HCT116 (cell line): Measurements from ENCODE around the gene PPP1R10. TPM values are rescaled to one million over a fixed set of nuclear protein-coding genes. Genes with fewer than 3 reads are reported as not detected.

ENCODE experiments used
- ATAC-seq: fragments of 200-7000 bp; cut with Tn5 transposase; 2 replicates; pipeline ENCODE4 v1.9.1; 2020; ENCODE audit warnings: mild to moderate bottlenecking, moderate library complexity
- BruUV-seq: library from RNA; stranded (reverse); fragments of 400-500 nt; replicated peaks from 2 replicates; lab custom pipeline; 2021; lab: Mats Ljungman, UMichigan
- CTCF ChIA-PET: fragments of 300-600 bp; sonication (Branson Sonifier 250); formaldehyde crosslinking; loops from one replicate; lab custom pipeline; 2021; ENCODE audit warnings: antibody characterized with exemption; lab: Charles Lee
- POLR2A ChIA-PET: fragments of 300-600, 350-600 bp; sonication (Branson Sonifier 250); formaldehyde crosslinking; loops from one replicate; lab custom pipeline; 2021; ENCODE audit warnings: antibody characterized with exemption; lab: Charles Lee
- RAD21 ChIA-PET, 2 experiments: fragments of 300-600 bp; sonication (Branson Sonifier 250); formaldehyde crosslinking; loops; one replicate each; lab custom pipeline; 2023; ENCODE audit warnings: low total read pairs in 2 of 2; ENCODE audit not compliant: uncharacterized antibody in 2 of 2, unreplicated experiment in 2 of 2, low non-redundant PET in 1 of 2; lab: Charles Lee
- DNase-seq: peaks from one replicate; pipeline ENCODE4 v3.0.0-alpha.2; 2010; ENCODE audit warnings: low read depth, low spot score
- H2AFZ ChIP-seq: fragments of 200-600 bp; shearing (Covaris generic), sonication (generic); 2 replicates; pipeline ENCODE4 v1.6.1; 2017; ENCODE audit warnings: low read depth, mixed run types, mixed read lengths, antibody characterized with exemption, low read length; ENCODE audit not compliant: poor library complexity, severe bottlenecking
- H3K27ac ChIP-seq: 2 replicates; pipeline ENCODE4 v1.5.1; 2012; ENCODE audit warnings: low read depth, low read length
- H3K27me3 ChIP-seq: fragments of 200-600 bp; sonication (generic); 2 replicates; pipeline ENCODE4 v1.6.1; 2016; ENCODE audit warnings: mixed run types, low read length, mixed read lengths; ENCODE audit not compliant: insufficient read depth
- H3K36me3 ChIP-seq, 2 experiments: fragments of 200-500 bp in 1 of 2; fragments of 200-600 bp in 1 of 2; sonication (Bioruptor generic) in 1 of 2; sonication (generic) in 1 of 2; 2 replicates each; pipeline versions ENCODE4 v1.5.1 to v1.6.1; 2014 to 2016; ENCODE audit warnings: low read length in 2 of 2, inconsistent platforms in 1 of 2, mixed read lengths in 1 of 2, mixed run types in 1 of 2; ENCODE audit not compliant: insufficient read depth in 2 of 2, control insufficient read depth in 1 of 2
- H3K4me1 ChIP-seq, 2 experiments: fragments of 200-600 bp in 1 of 2; sonication (generic) in 1 of 2; 2 replicates each; pipeline versions ENCODE4 v1.5.1 to v1.6.1; 2012 to 2017; ENCODE audit warnings: low read length in 2 of 2, inconsistent platforms in 1 of 2, mild to moderate bottlenecking in 1 of 2, mixed read lengths in 1 of 2, mixed run types in 1 of 2, moderate library complexity in 1 of 2; ENCODE audit not compliant: insufficient read depth in 2 of 2, control insufficient read depth in 1 of 2
- H3K4me2 ChIP-seq: fragments of 200-600 bp; sonication (generic); 2 replicates; pipeline ENCODE4 v1.6.1; 2017; ENCODE audit warnings: mixed run types, low read length, mixed read lengths
- H3K4me3 ChIP-seq, 2 experiments: fragments of 200-600 bp in 1 of 2; sonication (generic) in 1 of 2; replicated peaks in 1 of 2; 2 replicates each; pipeline ENCODE4 v1.5.1; 2011 to 2016; ENCODE audit warnings: low read length in 2 of 2, control low read depth in 1 of 2, low read depth in 1 of 2, mild to moderate bottlenecking in 1 of 2, mixed read lengths in 1 of 2, mixed run types in 1 of 2
- H3K79me2 ChIP-seq: fragments of 200-600 bp; sonication (generic); 2 replicates; pipeline ENCODE4 v1.6.1; 2017; ENCODE audit warnings: mild to moderate bottlenecking, mixed run types, low read length, moderate library complexity, mixed read lengths; ENCODE audit not compliant: insufficient read depth
- H3K9ac ChIP-seq: fragments of 200-600 bp; sonication (generic); 2 replicates; pipeline ENCODE4 v1.6.1; 2016; ENCODE audit warnings: low read length, mixed read lengths
- H3K9me2 ChIP-seq: fragments of 200-600 bp; sonication (generic), shearing (Covaris generic); 2 replicates; pipeline ENCODE4 v1.6.1; 2017; ENCODE audit warnings: mixed run types, mild to moderate bottlenecking, moderate library complexity; ENCODE audit not compliant: insufficient read depth
- H3K9me3 ChIP-seq, 2 experiments: fragments of 200-500 bp in 1 of 2; fragments of 200-600 bp in 1 of 2; sonication (Bioruptor generic) in 1 of 2; sonication (generic) in 1 of 2; 2 replicates each; pipeline ENCODE4 v1.6.1; 2014 to 2017; ENCODE audit warnings: low read length in 2 of 2, mixed read lengths in 2 of 2, inconsistent platforms in 1 of 2, low read depth in 1 of 2, mild to moderate bottlenecking in 1 of 2, mixed run types in 1 of 2, moderate library complexity in 1 of 2; ENCODE audit not compliant: control insufficient read depth in 1 of 2, insufficient read depth in 1 of 2
- H4K20me1 ChIP-seq: fragments of 200-600 bp; sonication (generic), shearing (Covaris generic); 2 replicates; pipeline ENCODE4 v1.6.1; 2017; ENCODE audit warnings: mixed run types, mild to moderate bottlenecking, moderate library complexity; ENCODE audit not compliant: insufficient read depth
- ATF3 ChIP-seq: IDR thresholded peaks from 2 replicates; pipeline ENCODE4 v1.6.1; 2012
- CEBPB ChIP-seq: IDR thresholded peaks from 2 replicates; pipeline ENCODE4 v1.6.1; 2012; ENCODE audit warnings: low read depth
- EGR1 ChIP-seq: IDR thresholded peaks from 2 replicates; pipeline ENCODE4 v1.6.1; 2012; ENCODE audit warnings: low read depth
- ELF1 ChIP-seq: IDR thresholded peaks from 2 replicates; pipeline ENCODE4 v1.6.1; 2012; ENCODE audit warnings: low read depth, borderline replicate concordance
- EZH2 ChIP-seq: fragments of 200-600 bp; sonication (generic); IDR thresholded peaks from 2 replicates; pipeline ENCODE4 v1.6.1; 2017; ENCODE audit warnings: antibody characterized with exemption, mixed run types
- EZH2phosphoT487 ChIP-seq: fragments of 200-600 bp; IDR thresholded peaks from 2 replicates; pipeline ENCODE4 v1.6.1; 2018; ENCODE audit warnings: antibody characterized with exemption, borderline replicate concordance
- FOSL1 ChIP-seq: IDR thresholded peaks from 2 replicates; pipeline ENCODE4 v1.6.1; 2012; ENCODE audit warnings: low read depth
- JUND ChIP-seq: IDR thresholded peaks from 2 replicates; pipeline ENCODE4 v1.6.1; 2012
- POLR2A ChIP-seq: IDR thresholded peaks from 2 replicates; pipeline ENCODE4 v1.7.0; 2011; ENCODE audit warnings: borderline replicate concordance; ENCODE audit not compliant: insufficient read depth, insufficient read length; ENCODE audit errors: extremely low read depth
- POLR2AphosphoS5 ChIP-seq: IDR thresholded peaks from 2 replicates; pipeline ENCODE4 v1.6.1; 2011; ENCODE audit warnings: mild to moderate bottlenecking, low read depth, low read length, moderate library complexity
- RAD21 ChIP-seq: IDR thresholded peaks from 2 replicates; pipeline ENCODE4 v1.6.1; 2012; ENCODE audit warnings: low read depth, mild to moderate bottlenecking
- REST ChIP-seq: IDR thresholded peaks from 2 replicates; pipeline ENCODE4 v1.6.1; 2012; ENCODE audit warnings: low read depth
- SIN3A ChIP-seq: IDR thresholded peaks from 2 replicates; pipeline ENCODE4 v1.6.1; 2012; ENCODE audit warnings: low read depth
- SP1 ChIP-seq: IDR thresholded peaks from 2 replicates; pipeline ENCODE4 v1.6.1; 2012; ENCODE audit warnings: low read depth
- SRF ChIP-seq: IDR thresholded peaks from 2 replicates; pipeline ENCODE4 v1.6.1; 2012; ENCODE audit warnings: low read depth
- TCF7L2 ChIP-seq: IDR thresholded peaks from 2 replicates; pipeline ENCODE4 v1.7.0; 2011; ENCODE audit warnings: borderline replicate concordance, inconsistent platforms; ENCODE audit not compliant: insufficient read depth, insufficient read length; ENCODE audit errors: extremely low read depth
- YY1 ChIP-seq: IDR thresholded peaks from 2 replicates; pipeline ENCODE4 v1.6.1; 2011; ENCODE audit warnings: low read length, low read depth, moderate library complexity, mild to moderate bottlenecking; ENCODE audit not compliant: insufficient replicate concordance; ENCODE audit errors: extremely low read depth
- ZBTB33 ChIP-seq: IDR thresholded peaks from 2 replicates; pipeline ENCODE4 v1.6.1; 2011; ENCODE audit warnings: mild to moderate bottlenecking, low read length, moderate library complexity; ENCODE audit not compliant: insufficient replicate concordance; ENCODE audit errors: extremely low read depth
- ZFX ChIP-seq: fragments of 450-650 bp; IDR thresholded peaks from 2 replicates; pipeline ENCODE4 v1.6.1; 2017
- intact Hi-C: fragments of 100-400 bp; cut with micrococcal nuclease; formaldehyde crosslinking; loops from 2 replicates; pipeline ENCODE4 v1.10.0; 2022
- total RNA-seq: library from RNA; stranded (reverse); gene quantifications from one replicate; pipeline ENCODE4 v1.2.1, GENCODE V29; 2021; ENCODE audit not compliant: unreplicated experiment

PPP1R10 gene
- total RNA-seq, 1 experiment from 2014 or later, result 104 TPM

- H3K36me3 ChIP-seq, result peaks cover 63 to 73% of the 10 kb centered on the region in 2 experiments
- no peak for TF ChIP-seq ZBTB33
- TF ChIP-seq REST, result no peak
- TF ChIP-seq EZH2phosphoT487, result no peak
- TF ChIP-seq ZFX, result no peak
- TF ChIP-seq CEBPB, result no peak
- no peak for TF ChIP-seq SRF
- TF ChIP-seq EZH2, result no peak
- no peak for TF ChIP-seq SIN3A
- TF ChIP-seq SP1, result no peak
- TF ChIP-seq JUND, result no peak
- no peak for TF ChIP-seq RAD21
- no peak for TF ChIP-seq ATF3
- TF ChIP-seq ELF1, result no peak
- no peak for TF ChIP-seq FOSL1
- no peak for TF ChIP-seq POLR2AphosphoS5
- TF ChIP-seq TCF7L2, result no peak
- no peak for TF ChIP-seq POLR2A
- TF ChIP-seq EGR1, result no peak
- no peak for TF ChIP-seq YY1
- no peaks in the 10 kb centered on the region for H3K9me3 ChIP-seq
- no peak overlapping the region for H3K4me2 ChIP-seq
- no peak overlapping the region for H2AFZ ChIP-seq
- no peak overlapping the region for H3K27ac ChIP-seq
- BruUV-seq, result no TSS peak
- intact Hi-C loops, result no loop called here
- ATAC-seq (no peak), DNase-seq (no peak)
- no peaks in the 10 kb centered on the region for H4K20me1 ChIP-seq
- ChIA-PET POLR2A (interaction anchor here (1.7 kb wide), 1 partner anchor 9 kb away, joined by 4 read pairs; no protein-coding TSS in a partner anchor), RAD21 (no interaction called here), CTCF (no interaction called here)
- H3K9me2 ChIP-seq, result no peaks in the 10 kb centered on the region
- H3K27me3 ChIP-seq, result no peaks in the 10 kb centered on the region
- no peak overlapping the region for H3K9ac ChIP-seq
- H3K79me2 ChIP-seq, result peaks cover 10% of the 10 kb centered on the region; the same call in 1 of the 2 replicates
- no peak overlapping the region for H3K4me3 ChIP-seq
- H3K4me1 ChIP-seq, result no peaks in the 10 kb centered on the region
Measured at GRCh38 chr6:30583921-30584320, 33.1 kb downstream of the PPP1R10 start.
